Peyer's patch (tissue), 4 donors: ENCODE data around the gene MAP1LC3A.

Experiments
- CTCF ChIP-seq, 6 experiments: fragments of 450-650 bp in 4 of 6; fragments of 200-600 bp in 2 of 6; sonication (generic) in 1 of 6; IDR thresholded peaks; one replicate each; pipeline ENCODE4 v1.5.1; 2017 to 2019; ENCODE audit warnings: antibody characterized with exemption in 6 of 6, mild to moderate bottlenecking in 3 of 6, moderate library complexity in 1 of 6
- POLR2A ChIP-seq, 2 donors: fragments of 450-650 bp; IDR thresholded peaks; one replicate each; pipeline ENCODE4 v1.5.1; 2017; ENCODE audit warnings: antibody characterized with exemption in 2 of 2, mild to moderate bottlenecking in 2 of 2, moderate library complexity in 2 of 2

GRCh38 chr20:34543463-34544056, 15.0 kb upstream of the MAP1LC3A start:
- TF ChIP-seq CTCF (IDR thresholded peaks at IDR 0.05), result no peak
- TF ChIP-seq POLR2A (IDR thresholded peaks at IDR 0.05), result no peak
